IPS-NIHi7 (cell line): ENCODE data around the gene TPRN.

Source experiments
- DNase-seq: peaks from one replicate; pipeline ENCODE4 v3.0.0; 2012; ENCODE audit warnings: mixed read lengths; ENCODE audit errors: extremely low spot score

Gene TPRN

GRCh38 chr9:137236238-137236935 lies 35.8 kb upstream of the TPRN start:
- DNase-seq = peak; percentile 94

GRCh38 chr9:137235424-137236237 lies 35.1 kb upstream of the TPRN start:
- DNase-seq = no peak

GRCh38 chr9:137234758-137235423 lies 34.4 kb upstream of the TPRN start:
- no peak for DNase-seq

- DNase-seq = no peak
These were observed 33.6 kb upstream of the TPRN start for GRCh38 chr9:137234055-137234697.

GRCh38 chr9:137233143-137233980 lies 32.8 kb upstream of the TPRN start:
- no peak for DNase-seq

GRCh38 chr9:137232510-137232909 lies 32.0 kb upstream of the TPRN start:
- no peak for DNase-seq

- no peak for DNase-seq
These were observed 31.6 kb upstream of the TPRN start for GRCh38 chr9:137232101-137232500.

GRCh38 chr9:137231372-137232039 lies 31.0 kb upstream of the TPRN start:
- DNase-seq = no peak

- DNase-seq = no peak
These were observed 30.3 kb upstream of the TPRN start, which contains the start of gene SLC34A3 for GRCh38 chr9:137230705-137231371. Gene SLC34A3 (plus strand): TSS chr9:137230901. CDS start chr9:137231703, 802 bp downstream.

- no peak for DNase-seq
These were observed 29.6 kb upstream of the TPRN start for GRCh38 chr9:137229903-137230704.

GRCh38 chr9:137228968-137229896 lies 28.7 kb upstream of the TPRN start:
- DNase-seq = no peak

GRCh38 chr9:137228506-137228967 lies 28.0 kb upstream of the TPRN start:
- no peak for DNase-seq

- no peak for DNase-seq
These were observed 27.4 kb upstream of the TPRN start for GRCh38 chr9:137227853-137228505.

GRCh38 chr9:137227054-137227852 lies 26.7 kb upstream of the TPRN start, which contains the start of gene RNF224:
Gene RNF224 (plus strand): TSS chr9:137227502. CDS start chr9:137228336, 834 bp downstream.
- DNase-seq = peak; percentile 89

GRCh38 chr9:137226338-137227053 lies 26.0 kb upstream of the TPRN start:
- no peak for DNase-seq
